Ascending aorta (tissue), 2 donors: ENCODE measurements around the gene KRABD2.

Experiments used
- DNase-seq, 2 donors: peaks; one replicate each; pipeline ENCODE4 v3.0.0-alpha.2; 2019; ENCODE audit warnings: low spot score in 2 of 2
- H3K27ac ChIP-seq, 2 donors: fragments of 200-600 bp; sonication (generic); one replicate each; pipeline ENCODE4 v1.5.1; 2016 to 2017; ENCODE audit warnings: mild to moderate bottlenecking in 1 of 2
- H3K27me3 ChIP-seq: fragments of 200-600 bp; sonication (generic); one replicate; pipeline ENCODE4 v1.5.1; 2017
- H3K36me3 ChIP-seq, 2 donors: fragments of 200-600 bp; sonication (generic); one replicate each; pipeline ENCODE4 v1.5.1; 2016
- H3K4me1 ChIP-seq, 2 donors: fragments of 200-600 bp; sonication (generic); one replicate each; pipeline ENCODE4 v1.5.1; 2016 to 2017; ENCODE audit warnings: mild to moderate bottlenecking in 1 of 2
- H3K4me3 ChIP-seq, 2 donors: fragments of 200-600 bp; sonication (generic); one replicate each; pipeline ENCODE4 v1.5.1; 2016 to 2017; ENCODE audit warnings: mild to moderate bottlenecking in 1 of 2
- H3K9me3 ChIP-seq, 2 donors: fragments of 200-600 bp; sonication (generic); one replicate each; pipeline ENCODE4 v1.5.1; 2016
- CTCF ChIP-seq, 3 experiments: fragments of 200-600 bp in 2 of 3; fragments of 450-650 bp in 1 of 3; sonication (generic) in 2 of 3; IDR thresholded peaks; one replicate each; pipeline ENCODE4 v1.5.1; 2016 to 2019; ENCODE audit warnings: antibody characterized with exemption in 3 of 3, mild to moderate bottlenecking in 1 of 3, moderate library complexity in 1 of 3
- intact Hi-C: fragments of 100-400 bp; cut with DNase I; formaldehyde crosslinking; loops from one replicate; pipeline ENCODE4 v1.15.1; 2023

The KRABD2 gene

GRCh38 chr17:8366231-8366630, 10.3 kb downstream of the KRABD2 start:
- Histone ChIP-seq H3K4me3 (no peak overlapping the region), H3K27me3 (no peaks in the 10 kb centered on the region), H3K9me3 (no peaks in the 10 kb centered on the region), H3K4me1 (no peaks in the 10 kb centered on the region), H3K27ac (peak overlapping the region in 1 of 2 donors; percentile 44), H3K36me3 (peaks cover 3 to 20% of the 10 kb centered on the region in 2 donors)
- TF ChIP-seq CTCF (IDR thresholded peaks at IDR 0.05): no peak
- intact Hi-C loops: no loop called here
- DNase-seq: no peak

GRCh38 chr17:8365143-8365542, 11.4 kb downstream of the KRABD2 start:
- no peak overlapping the region for H3K27ac ChIP-seq
- intact Hi-C loops: no loop called here

GRCh38 chr17:8362651-8363332, 13.7 kb downstream of the KRABD2 start:
- intact Hi-C loops: no loop called here
- Histone ChIP-seq H3K36me3 (peaks cover 0 to 6% of the 10 kb centered on the region in 2 donors), H3K9me3 (no peaks in the 10 kb centered on the region), H3K27ac (no peak overlapping the region), H3K27me3 (no peaks in the 10 kb centered on the region), H3K4me1 (no peaks in the 10 kb centered on the region), H3K4me3 (no peak overlapping the region)
- TF ChIP-seq CTCF (IDR thresholded peaks at IDR 0.05): no peak
- no peak for DNase-seq

More at GRCh38 chr17:8365143-8365542, 11.4 kb downstream of the KRABD2 start:
- Histone ChIP-seq H3K9me3 (no peaks in the 10 kb centered on the region), H3K27me3 (no peaks in the 10 kb centered on the region), H3K4me3 (no peak overlapping the region), H3K4me1 (no peaks in the 10 kb centered on the region), H3K36me3 (peaks cover 3 to 20% of the 10 kb centered on the region in 2 donors)
- no peak for DNase-seq
- no peak for TF ChIP-seq CTCF (IDR thresholded peaks at IDR 0.05)

DNA sequence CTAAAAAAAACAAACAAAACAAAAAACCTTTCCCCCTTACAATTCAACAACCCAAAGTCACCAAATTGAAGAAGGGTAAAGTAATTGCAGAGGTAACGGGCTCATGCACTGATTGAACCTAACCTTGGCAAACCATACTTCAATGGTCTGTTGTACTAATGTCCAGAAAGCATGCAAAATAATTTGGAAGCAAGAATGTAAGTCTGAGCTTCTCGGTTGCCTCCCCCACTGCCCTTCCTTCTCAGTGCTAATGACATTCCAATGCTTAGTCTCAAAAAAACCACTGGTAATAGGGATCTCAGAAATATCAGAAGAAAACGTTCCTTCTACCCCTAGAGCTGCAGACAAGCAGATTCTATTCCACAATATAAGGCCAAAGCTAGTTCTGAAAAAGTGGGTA, 15.8 kb downstream of the KRABD2 start:
- intact Hi-C loops: no loop called here
- Histone ChIP-seq H3K4me3 (no peak overlapping the region), H3K4me1 (no peaks in the 10 kb centered on the region), H3K27ac (no peak overlapping the region), H3K27me3 (no peaks in the 10 kb centered on the region), H3K36me3 (peaks cover 0 to 6% of the 10 kb centered on the region in 2 donors), H3K9me3 (no peaks in the 10 kb centered on the region)
- DNase-seq: no peak
- TF ChIP-seq CTCF (IDR thresholded peaks at IDR 0.05): no peak

DNA sequence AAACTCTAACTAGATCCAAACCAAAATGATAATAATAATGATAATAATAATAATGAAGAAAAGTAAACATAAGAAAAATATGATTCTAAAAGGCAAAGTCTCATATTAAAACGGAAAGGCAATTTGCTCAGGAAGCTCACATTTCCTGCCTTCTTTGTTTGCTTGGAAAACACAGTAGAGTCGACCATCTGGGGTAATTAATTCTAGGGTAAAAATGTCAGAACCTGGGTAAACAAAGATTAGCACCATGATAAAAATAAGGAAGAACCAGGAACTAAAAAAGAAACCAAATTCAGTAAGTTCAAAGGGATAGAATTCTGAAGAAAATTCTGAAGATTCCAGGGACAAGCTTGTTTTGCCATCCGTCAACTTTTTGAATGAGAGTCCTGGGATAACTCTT, 16.2 kb downstream of the KRABD2 start:
- TF ChIP-seq CTCF (IDR thresholded peaks at IDR 0.05): no peak
- H3K4me1 ChIP-seq: no peaks in the 10 kb centered on the region
- no peaks in the 10 kb centered on the region for H3K27me3 ChIP-seq
- no peak for DNase-seq
- H3K4me3 ChIP-seq: no peak overlapping the region
- H3K36me3 ChIP-seq: peaks cover 0 to 6% of the 10 kb centered on the region in 2 donors
- H3K27ac ChIP-seq: no peak overlapping the region
- H3K9me3 ChIP-seq: no peaks in the 10 kb centered on the region
- intact Hi-C loops: no loop called here
